GM10248 (cell line): ENCODE results near the gene NEURL1.
A peak's percentile ranks its signal among the peaks of the same experiment; 100 is the strongest.

ENCODE experiments used
- CTCF ChIA-PET: fragments of 300-600 bp; sonication (Branson Sonifier 250); formaldehyde crosslinking; extraction: SDS; loops from one replicate; lab custom pipeline; 2021; ENCODE audit warnings: antibody characterized with exemption; lab: Yijun Ruan, JAX
- POLR2A ChIA-PET: fragments of 350-650 bp; sonication (Branson Sonifier 250); formaldehyde crosslinking; extraction: SDS; loops from one replicate; lab custom pipeline; 2020; ENCODE audit warnings: antibody characterized with exemption; lab: Yijun Ruan, JAX
- DNase-seq: peaks from one replicate; pipeline ENCODE4 v3.0.0; 2012; ENCODE audit errors: extremely low spot score
- CTCF ChIP-seq: IDR thresholded peaks from 2 replicates; pipeline ENCODE4 v1.5.1; 2012; ENCODE audit warnings: mild to moderate bottlenecking, low read depth; ENCODE audit errors: extremely low read depth, missing control alignments, control extremely low read depth

NEURL1 gene

GRCh38 chr10:103598654-103599115 is 105.2 kb downstream of the NEURL1 start:
- peak; percentile 57 for TF ChIP-seq CTCF
- DNase-seq: peak; percentile 62
- ChIA-PET POLR2A (no interaction called here), CTCF (interaction anchor here (0.9 to 13.1 kb wide), 11 partner anchors 10 to 191 kb away, joined by 3 to 196 read pairs (median 3); partner anchors contain the start of gene NEURL1)

- no peak for DNase-seq
- ChIA-PET POLR2A (no interaction called here), CTCF (interaction anchor here (0.7 to 13.1 kb wide), 11 partner anchors 10 to 190 kb away, joined by 3 to 196 read pairs (median 3); partner anchors contain the start of gene NEURL1)
- no peak for TF ChIP-seq CTCF
These were observed 105.7 kb downstream of the NEURL1 start for GRCh38 chr10:103599211-103599610.

GRCh38 chr10:103599907-103600306 is 106.4 kb downstream of the NEURL1 start:
- ChIA-PET CTCF (interaction anchor here (0.7 to 13.1 kb wide), 12 partner anchors 10 to 189 kb away, joined by 3 to 196 read pairs (median 4); partner anchors contain the start of gene NEURL1), POLR2A (no interaction called here)
- no peak for DNase-seq
- TF ChIP-seq CTCF: no peak

GRCh38 chr10:103600325-103600724 is 106.8 kb downstream of the NEURL1 start:
- POLR2A ChIA-PET: no interaction called here
- CTCF ChIA-PET: interaction anchor here (1.2 to 13.1 kb wide), 5 partner anchors 12 to 96 kb away, joined by 3 to 196 read pairs (median 7); no protein-coding TSS in a partner anchor
- no peak for DNase-seq
- TF ChIP-seq CTCF: no peak

GRCh38 chr10:103600956-103601569 is 107.6 kb downstream of the NEURL1 start:
- TF ChIP-seq CTCF: no peak
- no peak for DNase-seq
- POLR2A ChIA-PET: no interaction called here
- CTCF ChIA-PET: interaction anchor here (1.0 to 13.1 kb wide), 5 partner anchors 8 to 86 kb away, joined by 3 to 196 read pairs (median 6); no protein-coding TSS in a partner anchor

GRCh38 chr10:103602028-103602851 is 108.7 kb downstream of the NEURL1 start:
- no peak for TF ChIP-seq CTCF
- ChIA-PET POLR2A (no interaction called here), CTCF (interaction anchor here (1.1 to 13.1 kb wide), 7 partner anchors 10 to 85 kb away, joined by 3 to 196 read pairs (median 4); no protein-coding TSS in a partner anchor)
- no peak for DNase-seq
